KBM-7 (cell line): ENCODE measurements around the gene TULP1.

Source experiments
- DNase-seq: peaks from one replicate; pipeline ENCODE4 v3.0.0-alpha.2; 2015
- in situ Hi-C: fragments of 300-500 bp; cut with MboI; formaldehyde crosslinking; loops from 2 replicates; pipeline ENCODE4 v1.14.3; 2020; ENCODE audit warnings: low sequenced_read_pairs, low pct_unique_long_range_greater_than_20kb, mixed read lengths

Gene TULP1

GRCh38 chr6:35487658-35488516 lies 24.8 kb downstream of the TULP1 start:
- peak; percentile 86 for DNase-seq

DNA sequence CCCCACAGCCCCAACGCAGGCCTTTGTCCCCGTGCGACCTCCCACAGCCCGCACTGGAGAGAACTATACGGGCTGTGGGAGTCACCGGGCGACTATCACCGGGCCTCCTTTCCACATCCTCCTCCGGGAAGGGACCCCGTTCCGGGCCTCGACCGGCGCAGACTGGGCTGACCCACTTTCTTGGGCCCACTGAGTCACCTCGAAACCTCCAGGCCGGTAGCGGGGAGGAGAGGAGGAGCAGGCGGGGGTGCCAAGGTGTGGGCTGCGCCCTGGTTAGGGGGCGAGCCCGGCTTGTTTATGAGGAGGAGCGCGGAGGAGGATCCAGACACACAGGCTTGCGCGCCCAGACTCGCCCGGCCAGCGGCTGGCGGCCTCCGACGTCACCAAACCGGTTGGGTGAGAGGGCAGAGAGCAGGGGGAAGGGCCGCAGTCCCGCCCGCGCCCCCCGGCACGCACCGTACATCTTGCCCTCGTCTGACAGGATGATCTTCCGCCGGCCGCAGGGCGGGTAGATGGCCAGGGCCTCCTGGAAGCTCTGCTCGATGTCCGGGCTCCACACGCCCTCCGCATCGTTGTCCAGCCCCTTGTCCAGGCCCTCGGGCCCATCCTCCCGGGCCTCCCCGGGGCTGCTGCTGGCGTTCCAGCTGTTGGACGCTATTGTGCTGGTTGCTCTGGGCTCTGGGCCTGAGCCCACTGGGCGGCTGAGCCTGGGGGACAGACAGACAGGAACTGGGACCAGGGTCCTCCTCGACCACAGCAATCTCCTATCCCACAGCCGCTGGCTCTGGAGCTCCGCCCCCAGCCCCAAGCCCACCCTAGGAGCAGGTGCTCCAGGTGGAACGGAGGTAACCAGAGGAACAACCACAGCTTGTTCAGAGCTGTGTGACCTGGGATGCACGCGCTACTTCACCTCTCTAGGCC lies 26.4 kb downstream of the TULP1 start:
- in situ Hi-C loops, result no loop called here
- no peak for DNase-seq

More at GRCh38 chr6:35487658-35488516, 24.8 kb downstream of the TULP1 start:
- in situ Hi-C loops, result no loop called here

- in situ Hi-C loops, result no loop called here
- no peak for DNase-seq
Measured at GRCh38 chr6:35485402-35485877, 27.3 kb downstream of the TULP1 start.

DNA sequence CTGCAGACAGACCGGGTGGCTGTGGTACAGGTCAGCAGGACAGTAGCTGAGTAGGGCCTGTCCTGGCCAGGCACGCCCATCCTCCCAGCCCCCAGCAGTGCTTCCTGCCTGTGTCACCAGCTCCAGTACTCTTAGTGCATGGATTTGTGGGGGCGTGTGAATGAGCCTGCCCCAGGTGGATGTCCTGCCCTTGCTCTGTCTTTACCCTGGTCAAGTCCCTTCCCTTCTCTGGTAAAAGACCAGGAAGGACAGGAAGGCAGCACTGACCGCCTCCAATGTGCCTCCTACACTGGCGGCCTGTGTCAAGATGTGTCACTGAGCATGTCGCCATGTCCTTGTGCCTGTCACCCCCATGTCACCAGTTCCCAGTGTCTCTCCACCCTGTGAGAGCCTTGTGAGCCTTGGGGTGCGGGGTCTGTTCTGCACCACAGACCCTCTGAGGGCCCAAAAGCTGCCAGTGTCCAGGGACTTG lies 27.7 kb downstream of the TULP1 start:
- in situ Hi-C loops, result no loop called here
- DNase-seq, result no peak

- in situ Hi-C loops, result no loop called here
- no peak for DNase-seq
Measured at GRCh38 chr6:35483893-35484645, 28.6 kb downstream of the TULP1 start.

DNA sequence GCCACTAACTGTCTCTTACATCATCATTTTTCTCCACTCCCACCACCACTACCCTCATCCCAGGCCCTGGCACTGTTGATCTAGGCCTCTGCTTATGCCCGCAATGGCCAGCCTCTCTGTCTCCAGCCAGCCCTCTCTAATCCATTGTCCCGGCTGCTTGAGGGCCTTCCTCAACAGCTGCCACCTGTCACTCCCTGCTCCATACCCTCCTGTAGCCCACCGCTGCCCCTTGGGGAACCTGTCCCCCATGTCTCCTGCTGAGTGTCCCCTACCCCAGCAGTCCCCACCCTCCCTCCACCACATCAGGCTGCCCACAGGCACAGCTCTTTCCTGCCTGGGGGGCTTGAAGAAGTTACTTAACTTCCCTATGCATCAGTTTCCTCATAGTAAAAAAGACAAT lies 29.2 kb downstream of the TULP1 start:
- DNase-seq, result no peak
- in situ Hi-C loops, result no loop called here

DNA sequence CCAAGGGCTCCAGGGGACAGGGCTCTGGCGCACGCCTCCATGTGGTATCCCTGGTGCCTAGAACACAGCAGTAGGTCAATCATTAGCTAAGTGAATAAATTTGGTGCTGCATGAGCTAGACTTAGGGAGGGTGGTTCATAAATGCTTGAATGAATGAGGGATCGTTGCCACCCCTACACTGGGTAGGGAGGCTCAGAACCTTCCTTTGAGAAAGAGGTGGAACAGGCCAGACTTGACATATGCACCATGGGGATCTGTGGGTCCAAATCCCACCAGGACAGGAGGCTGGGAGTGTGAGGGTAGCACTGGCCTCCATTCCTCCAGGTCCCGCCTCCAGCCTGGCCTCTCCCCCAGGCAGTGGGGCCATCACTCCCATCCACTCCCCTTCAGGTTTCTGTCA lies 29.6 kb downstream of the TULP1 start:
- in situ Hi-C loops, result no loop called here

GRCh38 chr6:35481226-35481625 lies 31.5 kb downstream of the TULP1 start:
- no peak for DNase-seq
- in situ Hi-C loops, result no loop called here

More for the DNA sequence above, 29.6 kb downstream of the TULP1 start:
- no peak for DNase-seq

GRCh38 chr6:35480176-35480575 lies 32.5 kb downstream of the TULP1 start:
- in situ Hi-C loops, result no loop called here
- no peak for DNase-seq

GRCh38 chr6:35478259-35478658 lies 34.4 kb downstream of the TULP1 start:
- no peak for DNase-seq
- in situ Hi-C loops, result no loop called here

- no peak for DNase-seq
- in situ Hi-C loops, result no loop called here
Measured at GRCh38 chr6:35477551-35478179, 35.0 kb downstream of the TULP1 start.

DNA sequence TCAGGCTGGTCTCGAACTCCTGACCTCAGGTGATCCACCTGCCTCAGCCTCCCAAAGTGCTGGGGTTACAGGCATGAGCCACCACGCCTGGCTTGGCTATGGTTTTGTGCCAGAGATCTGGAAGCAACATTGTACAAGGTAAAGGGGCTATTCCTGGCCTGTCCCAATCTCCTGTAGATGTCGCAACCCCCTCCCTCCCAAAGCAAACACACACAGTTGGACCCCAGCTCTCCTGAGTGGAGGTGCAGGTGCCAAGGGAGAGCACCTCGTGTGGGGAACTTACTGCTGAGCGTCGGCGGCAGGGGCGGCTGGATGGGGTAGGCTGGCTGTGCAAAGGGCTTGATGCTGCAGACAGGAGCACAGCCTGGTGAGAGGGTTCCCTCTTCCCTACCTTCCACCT lies 35.7 kb downstream of the TULP1 start:
- in situ Hi-C loops, result no loop called here
- no peak for DNase-seq

DNA sequence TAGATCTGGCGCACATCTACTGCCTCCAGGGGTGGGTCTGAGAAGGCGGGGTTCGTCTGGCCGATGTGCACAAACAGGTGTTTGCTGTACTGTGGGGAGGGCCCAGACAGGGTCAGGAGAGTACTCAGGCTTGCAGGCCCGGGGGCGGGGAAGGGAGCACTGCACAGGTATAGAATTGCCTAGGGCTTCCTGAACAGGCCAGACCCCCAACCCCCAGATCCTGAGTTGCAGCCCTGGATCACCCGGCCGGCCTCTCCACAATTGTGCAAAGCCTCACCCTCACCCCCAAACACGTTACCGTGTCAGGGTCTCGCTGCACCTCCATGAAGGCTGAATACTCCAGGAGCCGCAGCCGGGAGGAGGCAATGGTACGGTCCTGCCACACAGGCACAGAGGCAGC lies 36.7 kb downstream of the TULP1 start:
- DNase-seq, result no peak

DNA sequence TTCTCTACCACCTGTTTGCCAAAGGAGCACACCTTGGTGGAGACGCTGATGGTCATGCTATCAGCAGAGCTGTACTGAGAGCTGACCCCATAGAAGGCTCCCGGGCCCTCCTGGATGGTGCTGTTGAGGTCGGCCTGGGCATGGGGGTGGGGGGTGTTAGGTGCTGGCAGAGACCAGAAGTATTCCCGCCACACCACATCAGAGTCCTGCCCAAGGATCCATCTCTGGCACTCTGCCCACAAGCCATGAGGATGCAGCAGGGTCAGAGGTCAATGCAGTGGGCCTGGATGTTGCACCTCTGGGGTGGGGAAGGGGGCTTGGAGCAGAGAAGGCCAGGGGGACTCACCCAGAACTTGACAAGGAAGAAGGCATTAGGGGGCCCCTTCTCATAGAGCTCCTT lies 37.1 kb downstream of the TULP1 start:
- in situ Hi-C loops, result no loop called here
- DNase-seq, result no peak

More for the DNA sequence above, 36.7 kb downstream of the TULP1 start:
- in situ Hi-C loops, result no loop called here

DNA sequence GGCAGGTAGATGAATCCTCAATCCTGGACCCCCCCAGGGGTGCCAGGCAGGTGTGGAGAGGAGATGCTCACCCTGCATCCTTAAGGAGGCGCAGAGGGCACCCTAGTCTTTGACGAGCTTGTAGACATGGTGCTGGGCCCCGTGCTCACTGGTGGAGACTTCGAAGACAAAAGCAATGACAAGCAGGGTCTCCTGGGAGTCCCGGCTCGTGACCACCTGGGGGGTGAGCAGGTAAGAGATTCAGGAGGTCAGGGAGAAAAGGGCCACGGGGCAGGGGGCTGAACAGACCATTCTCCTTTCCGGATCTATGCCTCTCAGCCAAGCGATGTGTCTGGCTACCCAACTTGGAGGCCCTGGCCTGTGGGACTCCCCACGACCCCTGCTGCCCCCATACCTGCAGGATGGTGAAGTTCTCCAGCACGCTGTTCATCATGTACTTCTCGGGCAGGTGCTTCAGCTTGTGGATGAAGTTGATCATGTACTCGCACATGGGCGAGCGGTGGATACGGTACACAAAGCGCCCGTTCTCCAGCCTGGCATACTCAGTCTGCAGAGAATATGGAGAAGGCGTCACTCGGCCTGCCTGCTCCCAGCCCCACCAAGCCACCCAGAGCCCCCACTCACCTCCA lies 37.6 kb downstream of the TULP1 start:
- no peak for DNase-seq
- in situ Hi-C loops, result no loop called here

DNA sequence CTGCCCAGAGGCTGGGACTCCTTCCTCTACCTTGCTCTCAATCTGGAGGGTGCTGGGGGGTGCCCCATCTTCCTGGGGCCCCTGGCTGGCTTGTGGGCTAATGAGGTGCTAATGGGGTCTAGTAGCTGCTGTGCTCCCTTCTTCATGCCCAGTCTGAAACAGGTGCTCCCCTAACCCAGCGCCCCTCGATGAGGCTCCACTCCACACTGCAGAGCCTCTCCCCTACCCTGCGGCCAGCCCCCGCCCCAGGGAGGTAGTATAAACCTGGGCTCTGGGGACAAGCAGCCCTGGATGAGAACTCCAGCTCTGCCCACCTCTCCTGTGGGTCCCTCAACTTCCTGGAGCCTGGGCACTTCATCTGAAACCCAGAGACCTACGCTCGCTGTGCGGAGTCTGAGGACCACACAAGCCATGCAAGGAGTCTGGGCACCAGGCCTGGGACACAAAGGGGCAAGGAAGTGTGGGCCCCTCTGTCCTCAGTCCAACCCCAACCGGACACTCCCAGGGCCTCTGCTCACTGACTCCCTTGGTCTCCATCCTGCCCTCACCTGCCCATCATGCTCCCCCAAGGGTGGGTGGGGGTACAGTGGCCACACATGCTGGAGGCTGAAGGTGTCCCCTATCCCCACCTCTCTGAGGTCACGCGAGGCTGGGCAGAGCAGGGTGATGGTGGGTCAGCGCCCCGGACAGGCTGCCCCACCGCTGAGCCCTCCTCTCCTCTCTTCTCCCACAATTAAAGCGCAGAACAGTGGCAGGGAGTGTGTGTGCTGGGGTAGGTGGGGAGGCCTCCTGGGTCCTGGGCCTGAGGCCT lies 38.4 kb downstream of the TULP1 start:
- in situ Hi-C loops, result no loop called here
- DNase-seq, result no peak

GRCh38 chr6:35473850-35474130 lies 38.9 kb downstream of the TULP1 start:
- in situ Hi-C loops, result no loop called here
- peak; percentile 38 for DNase-seq
